HCT116 (cell line): ENCODE results near the gene OR6J1. TPM values are rescaled to one million over a fixed set of nuclear protein-coding genes. Genes with fewer than 3 reads are reported as not detected.

ENCODE experiments used
- ATAC-seq: fragments of 200-7000 bp; cut with Tn5 transposase; 2 replicates; pipeline ENCODE4 v1.9.1; 2020; ENCODE audit warnings: mild to moderate bottlenecking, moderate library complexity
- BruUV-seq: library from RNA; stranded (reverse); fragments of 400-500 nt; replicated peaks from 2 replicates; lab custom pipeline; 2021; lab: Mats Ljungman, UMichigan
- CTCF ChIA-PET: fragments of 300-600 bp; sonication (Branson Sonifier 250); formaldehyde crosslinking; loops from one replicate; lab custom pipeline; 2021; ENCODE audit warnings: antibody characterized with exemption; lab: Charles Lee
- POLR2A ChIA-PET: fragments of 300-600, 350-600 bp; sonication (Branson Sonifier 250); formaldehyde crosslinking; loops from one replicate; lab custom pipeline; 2021; ENCODE audit warnings: antibody characterized with exemption; lab: Charles Lee
- RAD21 ChIA-PET, 2 experiments: fragments of 300-600 bp; sonication (Branson Sonifier 250); formaldehyde crosslinking; loops; one replicate each; lab custom pipeline; 2023; ENCODE audit warnings: low total read pairs in 2 of 2; ENCODE audit not compliant: uncharacterized antibody in 2 of 2, unreplicated experiment in 2 of 2, low non-redundant PET in 1 of 2; lab: Charles Lee
- DNase-seq: peaks from one replicate; pipeline ENCODE4 v3.0.0-alpha.2; 2010; ENCODE audit warnings: low read depth, low spot score
- H2AFZ ChIP-seq: fragments of 200-600 bp; shearing (Covaris generic), sonication (generic); 2 replicates; pipeline ENCODE4 v1.6.1; 2017; ENCODE audit warnings: low read depth, mixed run types, mixed read lengths, antibody characterized with exemption, low read length; ENCODE audit not compliant: poor library complexity, severe bottlenecking
- H3K27ac ChIP-seq: 2 replicates; pipeline ENCODE4 v1.5.1; 2012; ENCODE audit warnings: low read depth, low read length
- H3K27me3 ChIP-seq: fragments of 200-600 bp; sonication (generic); 2 replicates; pipeline ENCODE4 v1.6.1; 2016; ENCODE audit warnings: mixed run types, low read length, mixed read lengths; ENCODE audit not compliant: insufficient read depth
- H3K36me3 ChIP-seq, 2 experiments: fragments of 200-500 bp in 1 of 2; fragments of 200-600 bp in 1 of 2; sonication (Bioruptor generic) in 1 of 2; sonication (generic) in 1 of 2; 2 replicates each; pipeline versions ENCODE4 v1.5.1 to v1.6.1; 2014 to 2016; ENCODE audit warnings: low read length in 2 of 2, inconsistent platforms in 1 of 2, mixed read lengths in 1 of 2, mixed run types in 1 of 2; ENCODE audit not compliant: insufficient read depth in 2 of 2, control insufficient read depth in 1 of 2
- H3K4me1 ChIP-seq, 2 experiments: fragments of 200-600 bp in 1 of 2; sonication (generic) in 1 of 2; 2 replicates each; pipeline versions ENCODE4 v1.5.1 to v1.6.1; 2012 to 2017; ENCODE audit warnings: low read length in 2 of 2, inconsistent platforms in 1 of 2, mild to moderate bottlenecking in 1 of 2, mixed read lengths in 1 of 2, mixed run types in 1 of 2, moderate library complexity in 1 of 2; ENCODE audit not compliant: insufficient read depth in 2 of 2, control insufficient read depth in 1 of 2
- H3K4me2 ChIP-seq: fragments of 200-600 bp; sonication (generic); 2 replicates; pipeline ENCODE4 v1.6.1; 2017; ENCODE audit warnings: mixed run types, low read length, mixed read lengths
- H3K4me3 ChIP-seq, 2 experiments: fragments of 200-600 bp in 1 of 2; sonication (generic) in 1 of 2; replicated peaks in 1 of 2; 2 replicates each; pipeline ENCODE4 v1.5.1; 2011 to 2016; ENCODE audit warnings: low read length in 2 of 2, control low read depth in 1 of 2, low read depth in 1 of 2, mild to moderate bottlenecking in 1 of 2, mixed read lengths in 1 of 2, mixed run types in 1 of 2
- H3K79me2 ChIP-seq: fragments of 200-600 bp; sonication (generic); 2 replicates; pipeline ENCODE4 v1.6.1; 2017; ENCODE audit warnings: mild to moderate bottlenecking, mixed run types, low read length, moderate library complexity, mixed read lengths; ENCODE audit not compliant: insufficient read depth
- H3K9ac ChIP-seq: fragments of 200-600 bp; sonication (generic); 2 replicates; pipeline ENCODE4 v1.6.1; 2016; ENCODE audit warnings: low read length, mixed read lengths
- H3K9me2 ChIP-seq: fragments of 200-600 bp; sonication (generic), shearing (Covaris generic); 2 replicates; pipeline ENCODE4 v1.6.1; 2017; ENCODE audit warnings: mixed run types, mild to moderate bottlenecking, moderate library complexity; ENCODE audit not compliant: insufficient read depth
- H3K9me3 ChIP-seq, 2 experiments: fragments of 200-500 bp in 1 of 2; fragments of 200-600 bp in 1 of 2; sonication (Bioruptor generic) in 1 of 2; sonication (generic) in 1 of 2; 2 replicates each; pipeline ENCODE4 v1.6.1; 2014 to 2017; ENCODE audit warnings: low read length in 2 of 2, mixed read lengths in 2 of 2, inconsistent platforms in 1 of 2, low read depth in 1 of 2, mild to moderate bottlenecking in 1 of 2, mixed run types in 1 of 2, moderate library complexity in 1 of 2; ENCODE audit not compliant: control insufficient read depth in 1 of 2, insufficient read depth in 1 of 2
- H4K20me1 ChIP-seq: fragments of 200-600 bp; sonication (generic), shearing (Covaris generic); 2 replicates; pipeline ENCODE4 v1.6.1; 2017; ENCODE audit warnings: mixed run types, mild to moderate bottlenecking, moderate library complexity; ENCODE audit not compliant: insufficient read depth
- ATF3 ChIP-seq: IDR thresholded peaks from 2 replicates; pipeline ENCODE4 v1.6.1; 2012
- ELF1 ChIP-seq: IDR thresholded peaks from 2 replicates; pipeline ENCODE4 v1.6.1; 2012; ENCODE audit warnings: low read depth, borderline replicate concordance
- EZH2 ChIP-seq: fragments of 200-600 bp; sonication (generic); IDR thresholded peaks from 2 replicates; pipeline ENCODE4 v1.6.1; 2017; ENCODE audit warnings: antibody characterized with exemption, mixed run types
- FOSL1 ChIP-seq: IDR thresholded peaks from 2 replicates; pipeline ENCODE4 v1.6.1; 2012; ENCODE audit warnings: low read depth
- JUND ChIP-seq: IDR thresholded peaks from 2 replicates; pipeline ENCODE4 v1.6.1; 2012
- MAX ChIP-seq: IDR thresholded peaks from 2 replicates; pipeline ENCODE4 v1.6.1; 2012
- POLR2A ChIP-seq: IDR thresholded peaks from 2 replicates; pipeline ENCODE4 v1.7.0; 2011; ENCODE audit warnings: borderline replicate concordance; ENCODE audit not compliant: insufficient read depth, insufficient read length; ENCODE audit errors: extremely low read depth
- POLR2AphosphoS5 ChIP-seq: IDR thresholded peaks from 2 replicates; pipeline ENCODE4 v1.6.1; 2011; ENCODE audit warnings: mild to moderate bottlenecking, low read depth, low read length, moderate library complexity
- SIN3A ChIP-seq: IDR thresholded peaks from 2 replicates; pipeline ENCODE4 v1.6.1; 2012; ENCODE audit warnings: low read depth
- TCF7L2 ChIP-seq: IDR thresholded peaks from 2 replicates; pipeline ENCODE4 v1.7.0; 2011; ENCODE audit warnings: borderline replicate concordance, inconsistent platforms; ENCODE audit not compliant: insufficient read depth, insufficient read length; ENCODE audit errors: extremely low read depth
- ZNF274 ChIP-seq: fragments of 200-500 bp; sonication (Bioruptor generic); IDR thresholded peaks from 2 replicates; pipeline ENCODE4 v1.6.1; 2014; ENCODE audit warnings: mild to moderate bottlenecking, low read depth, low read length, inconsistent platforms
- intact Hi-C: fragments of 100-400 bp; cut with micrococcal nuclease; formaldehyde crosslinking; loops from 2 replicates; pipeline ENCODE4 v1.10.0; 2022
- total RNA-seq: library from RNA; stranded (reverse); gene quantifications from one replicate; pipeline ENCODE4 v1.2.1, GENCODE V29; 2021; ENCODE audit not compliant: unreplicated experiment

The OR6J1 gene
- total RNA-seq, 1 experiment from 2014 or later: not detected

- Histone ChIP-seq H3K4me2 (no peak overlapping the region), H3K4me3 (no peak overlapping the region), H3K9me2 (no peaks in the 10 kb centered on the region), H3K27me3 (no peaks in the 10 kb centered on the region)
- POLR2A ChIA-PET: interaction anchor here (0.8 to 1.8 kb wide), 8 partner anchors 8 to 220 kb away, joined by 3 to 18 read pairs (median 6); partner anchors contain the start of genes DAD1 and LRP10
- no peak for TF ChIP-seq POLR2AphosphoS5
- no peak for TF ChIP-seq TCF7L2
- TF ChIP-seq ZNF274: no peak
- TF ChIP-seq SIN3A: no peak
- no peak for TF ChIP-seq ELF1
- no peak for TF ChIP-seq ATF3
- TF ChIP-seq MAX: no peak
- TF ChIP-seq EZH2: no peak
- TF ChIP-seq, all 23 proteins: peak for 0
- Histone ChIP-seq H3K9me3 (no peaks in the 10 kb centered on the region), H3K27ac (no peak overlapping the region), H3K9ac (no peak overlapping the region), H3K4me1 (peaks cover 4 to 9% of the 10 kb centered on the region in 2 experiments; a peak in 3 of 4 replicates), H3K36me3 (no peaks in the 10 kb centered on the region), H3K79me2 (no peaks in the 10 kb centered on the region), H4K20me1 (no peaks in the 10 kb centered on the region), H2AFZ (no peak overlapping the region)
- CTCF ChIA-PET: interaction anchor here (1.0 to 5.0 kb wide), 5 partner anchors 9 to 201 kb away, joined by 3 to 93 read pairs (median 7); no protein-coding TSS in a partner anchor
- DNase-seq (no peak), ATAC-seq (no peak)
- BruUV-seq: no TSS peak
- intact Hi-C loops: loop anchor here (5.0 kb wide), 1 partner anchor 259 kb away; no protein-coding TSS in a partner anchor
- RAD21 ChIA-PET: no interaction called here
These were observed 7.4 kb upstream of the OR6J1 start for GRCh38 chr14:22651586-22651985.

GRCh38 chr14:22650960-22651521, 6.9 kb upstream of the OR6J1 start:
- H3K36me3 ChIP-seq: no peaks in the 10 kb centered on the region
- ATAC-seq: peak; percentile 28
- RAD21 ChIA-PET: no interaction called here
- peaks cover 7 to 13% of the 10 kb centered on the region in 2 experiments; a peak in 3 of 4 replicates for H3K4me1 ChIP-seq
- no peaks in the 10 kb centered on the region for H3K9me3 ChIP-seq
- H3K27me3 ChIP-seq: no peaks in the 10 kb centered on the region
- DNase-seq: peak; percentile 47
- no peak overlapping the region for H3K27ac ChIP-seq
- no peak overlapping the region for H3K9ac ChIP-seq
- H2AFZ ChIP-seq: no peak overlapping the region
- POLR2A ChIA-PET: interaction anchor here (0.8 to 1.8 kb wide), 9 partner anchors 8 to 220 kb away, joined by 3 to 18 read pairs (median 5); partner anchors contain the start of genes DAD1 and LRP10
- H3K9me2 ChIP-seq: no peaks in the 10 kb centered on the region
- no peaks in the 10 kb centered on the region for H4K20me1 ChIP-seq
- no peak overlapping the region for H3K4me2 ChIP-seq
- intact Hi-C loops: loop anchor here (5.0 kb wide), 1 partner anchor 259 kb away; no protein-coding TSS in a partner anchor
- no peak overlapping the region for H3K4me3 ChIP-seq
- TF ChIP-seq POLR2A: peak; percentile 98
- no peak for TF ChIP-seq FOSL1
- TF ChIP-seq JUND: peak; percentile 40; the same call in 1 of the 2 replicates
- TF ChIP-seq SIN3A: peak; percentile 47
- peak; percentile 92 for TF ChIP-seq POLR2AphosphoS5
- CTCF ChIA-PET: interaction anchor here (1.0 to 5.0 kb wide), 5 partner anchors 9 to 201 kb away, joined by 3 to 93 read pairs (median 7); no protein-coding TSS in a partner anchor
- BruUV-seq: TSS peak; percentile 98
- no peaks in the 10 kb centered on the region for H3K79me2 ChIP-seq
